K562 (cell line): Measurements from ENCODE around the gene PLXNA2. TPM values are rescaled to one million over a fixed set of nuclear protein-coding genes. Genes with fewer than 3 reads are reported as not detected.
A peak's percentile ranks its signal among the peaks of the same experiment; 100 is the strongest.

Experiments used
- DDX20 ChIP-seq: fragments of 450-650 bp; IDR thresholded peaks from 2 replicates; pipeline ENCODE4 v1.6.1; 2016; ENCODE audit warnings: missing genetic modification characterization, low read depth, mild to moderate bottlenecking, missing compliant biosample characterization, moderate library complexity
- ELF2 ChIP-seq: fragments of 250-450 bp; sonication (Bioruptor Pico); IDR thresholded peaks from 2 replicates; pipeline ENCODE4 v1.5.0; 2021; ENCODE audit warnings: mild to moderate bottlenecking
- EWSR1 ChIP-seq: fragments of 450-650 bp; IDR thresholded peaks from 2 replicates; pipeline ENCODE4 v1.6.1; 2018; ENCODE audit warnings: borderline replicate concordance, mild to moderate bottlenecking, low read depth, moderate library complexity; ENCODE audit not compliant: partially characterized antibody
- MEF2D ChIP-seq: conservative IDR thresholded peaks from 2 replicates; pipeline ENCODE4 v1.6.1; 2016; ENCODE audit warnings: low read depth, missing genetic modification characterization, missing compliant biosample characterization
- MTA3 ChIP-seq: fragments of 450-650 bp; formaldehyde crosslinking; IDR thresholded peaks from 2 replicates; pipeline ENCODE4 v1.6.1; 2017; ENCODE audit warnings: mild to moderate bottlenecking, borderline replicate concordance
- MYNN ChIP-seq, 2 experiments: sonication (generic); formaldehyde crosslinking in 1 of 2; IDR thresholded peaks; 2 replicates each; pipeline versions ENCODE4 v1.5.0 to v1.6.1; 2016 to 2020; ENCODE audit warnings: antibody characterized with exemption in 1 of 2, missing genetic modification reagents in 1 of 2
- NCOR1 ChIP-seq: fragments of 450-650 bp; IDR thresholded peaks from 2 replicates; pipeline ENCODE4 v1.6.1; 2016; ENCODE audit warnings: mild to moderate bottlenecking, moderate library complexity
- SMAD4 ChIP-seq: fragments of 250-450 bp; sonication (Bioruptor Pico); conservative IDR thresholded peaks from 2 replicates; pipeline ENCODE4 v1.8.0; 2021; ENCODE audit warnings: inconsistent platforms, mild to moderate bottlenecking, moderate library complexity
- SNIP1 ChIP-seq: fragments of 450-650 bp; IDR thresholded peaks from 2 replicates; pipeline ENCODE4 v1.7.1; 2017; ENCODE audit warnings: low read depth, mild to moderate bottlenecking
- TARDBP ChIP-seq: fragments of 450-650 bp; IDR thresholded peaks from 2 replicates; pipeline ENCODE4 v1.6.1; 2016
- TEAD1 ChIP-seq, 2 experiments: fragments of 450-650 bp in 1 of 2; sonication (generic) in 1 of 2; formaldehyde crosslinking; IDR thresholded peaks; 2 replicates each; pipeline versions ENCODE4 v1.4.0 to v1.8.0; 2020 to 2022; ENCODE audit warnings: mild to moderate bottlenecking in 2 of 2, missing genetic modification reagents in 1 of 2
- TEAD4 ChIP-seq, 2 experiments: sonication (generic) in 1 of 2; formaldehyde crosslinking in 1 of 2; IDR thresholded peaks; 2 replicates each; pipeline versions ENCODE4 v1.6.1 to v1.8.0; 2012 to 2022; ENCODE audit warnings: borderline replicate concordance in 1 of 2, inconsistent platforms in 1 of 2, low read length in 1 of 2, mild to moderate bottlenecking in 1 of 2, missing genetic modification reagents in 1 of 2
- ZNF551 ChIP-seq: fragments of 250-450 bp; sonication (Bioruptor Pico); IDR thresholded peaks from 2 replicates; pipeline ENCODE4 v1.5.0; 2021; ENCODE audit warnings: mild to moderate bottlenecking, moderate library complexity
- polyA plus RNA-seq, 8 experiments: library from polyadenylated mRNA; depleted of rRNA in 4 of 8; stranded (reverse) in 5 of 8; unstranded in 3 of 8; fragments of >200 nt; fragmentation: Nextera tagmentation in 2 of 8; fragmentation: Illumina TruSeq in 1 of 8; extraction: Ambion mirVana in 2 of 8; extraction: Trizol in 1 of 8; gene quantifications; 2 replicates each; pipeline versions ENCODE4 v1.2.1 to v1.2.3, GENCODE V29; 2011 to 2014; ENCODE audit warnings: inconsistent platforms in 1 of 8, missing spikeins in 1 of 8
- total RNA-seq, 7 experiments: library from RNA; depleted of rRNA in 6 of 7; stranded (reverse); fragments of >200 nt in 6 of 7; fragmentation: Illumina TruSeq in 2 of 7; extraction: Trizol in 2 of 7; gene quantifications; 2 replicates each; pipeline versions ENCODE4 v1.2.1 to v1.2.3, GENCODE V29; 2011 to 2021; ENCODE audit warnings: low replicate concordance in 1 of 7
- TF ChIP-seq, protein P1 (sequence below): fragments of 250-450 bp; sonication (Bioruptor Pico); IDR thresholded peaks from 2 replicates; pipeline ENCODE4 v1.8.0; 2022; ENCODE audit warnings: moderate library complexity, mild to moderate bottlenecking, inconsistent platforms
- TF ChIP-seq, protein P2 (sequence below): fragments of 450-650 bp; IDR thresholded peaks from 2 replicates; pipeline ENCODE4 v1.6.1; 2016
- TF ChIP-seq, protein P3 (sequence below): fragments of 450-650 bp; IDR thresholded peaks from 2 replicates; pipeline ENCODE4 v1.6.1; 2018; ENCODE audit warnings: mild to moderate bottlenecking, low read depth; ENCODE audit not compliant: partially characterized antibody
- TF ChIP-seq, protein P4 (sequence below): fragments of 450-650 bp; IDR thresholded peaks from one replicate; pipeline ENCODE4 v1.6.1; 2018; ENCODE audit warnings: mild to moderate bottlenecking, moderate library complexity; ENCODE audit not compliant: partially characterized antibody
- TF ChIP-seq, protein P5 (sequence below): sonication (generic); formaldehyde crosslinking; IDR thresholded peaks from 2 replicates; pipeline ENCODE4 v1.5.0; 2020; ENCODE audit warnings: missing genetic modification reagents
- TF ChIP-seq, protein P6 (sequence below), 2 experiments: fragments of 250-450 bp in 1 of 2; fragments of 450-650 bp in 1 of 2; sonication (Bioruptor Pico) in 1 of 2; IDR thresholded peaks; 2 replicates each; pipeline versions ENCODE4 v1.6.1 to v1.8.0; 2016 to 2021; ENCODE audit warnings: mild to moderate bottlenecking in 2 of 2, moderate library complexity in 2 of 2, missing compliant biosample characterization in 1 of 2, missing genetic modification characterization in 1 of 2

PLXNA2 gene
- total and polyA plus RNA-seq, 9 of the 15 experiments (the other 6 are each of a cell fraction or from before 2014, with no cell fraction given), result 0.01 to 1.3 (median 0.32) TPM

DNA sequence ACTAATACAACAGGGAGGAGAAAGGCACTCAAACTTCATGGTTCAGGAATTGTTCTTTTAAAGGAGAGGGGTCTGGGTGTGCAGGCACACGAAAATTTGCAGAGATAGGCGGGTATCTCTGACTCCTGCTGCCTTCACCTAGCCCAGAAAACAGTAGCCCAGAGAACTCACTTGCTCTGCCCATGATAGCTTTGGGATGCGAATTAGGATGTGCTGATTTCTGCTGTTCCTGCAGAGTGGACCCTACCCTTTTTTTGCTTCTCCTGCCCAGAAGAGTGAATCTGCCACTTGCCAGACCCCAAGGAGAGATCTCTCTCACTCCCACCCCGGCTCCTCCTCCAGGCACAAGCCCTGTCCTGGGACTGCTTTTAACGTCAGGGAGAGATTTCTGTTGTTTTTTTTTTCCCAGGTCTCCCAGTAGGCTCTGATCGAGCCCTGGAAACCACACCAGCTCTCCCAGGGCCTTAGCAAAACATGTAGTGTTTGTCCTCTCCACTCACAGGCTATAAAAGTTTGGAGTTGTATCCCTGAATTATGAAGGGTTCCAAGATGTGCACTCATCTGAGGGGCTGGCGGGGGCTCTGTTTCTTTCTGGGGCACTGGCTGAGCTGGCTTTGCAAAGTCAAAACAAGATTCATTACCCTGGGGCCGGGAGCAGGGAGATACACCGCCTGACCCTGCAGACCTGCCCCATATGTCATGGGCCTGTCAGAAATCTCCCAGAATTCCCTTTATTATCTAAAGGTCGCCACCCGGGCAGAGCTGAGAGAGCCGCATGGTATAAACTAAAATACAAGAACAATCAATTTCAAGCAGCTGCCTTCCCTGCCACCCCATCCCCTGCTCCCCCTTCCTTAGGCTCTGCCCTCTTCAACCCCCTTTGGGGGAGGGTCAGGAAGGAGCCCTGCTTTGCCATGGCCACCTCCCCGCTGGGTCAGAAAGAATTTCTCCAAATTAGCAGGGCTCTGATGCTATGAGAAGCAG lies 17.9 kb downstream of the PLXNA2 start (continued):
- TF ChIP-seq, protein P1, sequence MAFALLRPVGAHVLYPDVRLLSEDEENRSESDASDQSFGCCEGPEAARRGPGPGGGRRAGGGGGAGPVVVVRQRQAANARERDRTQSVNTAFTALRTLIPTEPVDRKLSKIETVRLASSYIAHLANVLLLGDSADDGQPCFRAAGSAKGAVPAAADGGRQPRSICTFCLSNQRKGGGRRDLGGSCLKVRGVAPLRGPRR (CRISPR knock-in tag), result 0 out of 2 replicates have a peak, but pooled peaks have one; percentile 8
- peak; percentile 20 for TF ChIP-seq TEAD4 (IDR thresholded peaks at IDR 0.05; ENCODE audit: low read length)
- TF ChIP-seq TEAD4 (CRISPR knock-in tag; IDR thresholded peaks at IDR 0.05; ENCODE audit: borderline replicate concordance), result no peak
- TF ChIP-seq MYNN (IDR thresholded peaks at IDR 0.05), result no peak
- no peak for TF ChIP-seq MYNN (CRISPR knock-in tag; IDR thresholded peaks at IDR 0.05)
- TF ChIP-seq, protein P2, sequence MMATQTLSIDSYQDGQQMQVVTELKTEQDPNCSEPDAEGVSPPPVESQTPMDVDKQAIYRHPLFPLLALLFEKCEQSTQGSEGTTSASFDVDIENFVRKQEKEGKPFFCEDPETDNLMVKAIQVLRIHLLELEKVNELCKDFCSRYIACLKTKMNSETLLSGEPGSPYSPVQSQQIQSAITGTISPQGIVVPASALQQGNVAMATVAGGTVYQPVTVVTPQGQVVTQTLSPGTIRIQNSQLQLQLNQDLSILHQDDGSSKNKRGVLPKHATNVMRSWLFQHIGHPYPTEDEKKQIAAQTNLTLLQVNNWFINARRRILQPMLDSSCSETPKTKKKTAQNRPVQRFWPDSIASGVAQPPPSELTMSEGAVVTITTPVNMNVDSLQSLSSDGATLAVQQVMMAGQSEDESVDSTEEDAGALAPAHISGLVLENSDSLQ, result peak; percentile 86
- TF ChIP-seq, protein P3, sequence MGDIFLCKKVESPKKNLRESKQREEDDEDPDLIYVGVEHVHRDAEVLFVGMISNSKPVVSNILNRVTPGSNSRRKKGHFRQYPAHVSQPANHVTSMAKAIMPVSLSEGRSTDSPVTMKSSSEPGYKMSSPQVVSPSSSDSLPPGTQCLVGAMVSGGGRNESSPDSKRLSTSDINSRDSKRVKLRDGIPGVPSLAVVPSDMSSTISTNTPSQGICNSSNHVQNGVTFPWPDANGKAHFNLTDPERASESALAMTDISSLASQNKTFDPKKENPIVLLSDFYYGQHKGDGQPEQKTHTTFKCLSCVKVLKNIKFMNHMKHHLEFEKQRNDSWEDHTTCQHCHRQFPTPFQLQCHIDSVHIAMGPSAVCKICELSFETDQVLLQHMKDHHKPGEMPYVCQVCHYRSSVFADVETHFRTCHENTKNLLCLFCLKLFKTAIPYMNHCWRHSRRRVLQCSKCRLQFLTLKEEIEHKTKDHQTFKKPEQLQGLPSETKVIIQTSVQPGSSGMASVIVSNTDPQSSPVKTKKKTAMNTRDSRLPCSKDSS, result no peak
- 0 out of 4 replicates have a peak, but pooled peaks of 1 of the 2 experiments have one; percentile 21 for TF ChIP-seq TEAD1 (CRISPR knock-in tag; IDR thresholded peaks at IDR 0.05)
- TF ChIP-seq, protein P4, sequence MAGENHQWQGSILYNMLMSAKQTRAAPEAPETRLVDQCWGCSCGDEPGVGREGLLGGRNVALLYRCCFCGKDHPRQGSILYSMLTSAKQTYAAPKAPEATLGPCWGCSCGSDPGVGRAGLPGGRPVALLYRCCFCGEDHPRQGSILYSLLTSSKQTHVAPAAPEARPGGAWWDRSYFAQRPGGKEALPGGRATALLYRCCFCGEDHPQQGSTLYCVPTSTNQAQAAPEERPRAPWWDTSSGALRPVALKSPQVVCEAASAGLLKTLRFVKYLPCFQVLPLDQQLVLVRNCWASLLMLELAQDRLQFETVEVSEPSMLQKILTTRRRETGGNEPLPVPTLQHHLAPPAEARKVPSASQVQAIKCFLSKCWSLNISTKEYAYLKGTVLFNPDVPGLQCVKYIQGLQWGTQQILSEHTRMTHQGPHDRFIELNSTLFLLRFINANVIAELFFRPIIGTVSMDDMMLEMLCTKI, result no peak
- TF ChIP-seq TARDBP, result no peak
- TF ChIP-seq EWSR1, result no peak
- TF ChIP-seq, protein P5, sequence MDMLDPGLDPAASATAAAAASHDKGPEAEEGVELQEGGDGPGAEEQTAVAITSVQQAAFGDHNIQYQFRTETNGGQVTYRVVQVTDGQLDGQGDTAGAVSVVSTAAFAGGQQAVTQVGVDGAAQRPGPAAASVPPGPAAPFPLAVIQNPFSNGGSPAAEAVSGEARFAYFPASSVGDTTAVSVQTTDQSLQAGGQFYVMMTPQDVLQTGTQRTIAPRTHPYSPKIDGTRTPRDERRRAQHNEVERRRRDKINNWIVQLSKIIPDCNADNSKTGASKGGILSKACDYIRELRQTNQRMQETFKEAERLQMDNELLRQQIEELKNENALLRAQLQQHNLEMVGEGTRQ (CRISPR knock-in tag), result no peak
- TF ChIP-seq ZNF551 (CRISPR knock-in tag), result no peak
- no peak for TF ChIP-seq MEF2D (tag)
- TF ChIP-seq MTA3, result 0 out of 2 replicates have a peak, but pooled peaks have one; percentile 34
- TF ChIP-seq, protein P6, sequence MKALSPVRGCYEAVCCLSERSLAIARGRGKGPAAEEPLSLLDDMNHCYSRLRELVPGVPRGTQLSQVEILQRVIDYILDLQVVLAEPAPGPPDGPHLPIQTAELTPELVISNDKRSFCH (CRISPR knock-in tag; IDR thresholded peaks at IDR 0.05), result no peak
- TF ChIP-seq, protein P6 (tag; IDR thresholded peaks at IDR 0.05), result no peak; the same call in 1 of the 2 replicates
- 0 out of 2 replicates have a peak, but pooled peaks have one; percentile 72 for TF ChIP-seq SMAD4 (CRISPR knock-in tag)
- peak; percentile 10; the same call in 1 of the 2 replicates for TF ChIP-seq NCOR1
- TF ChIP-seq ELF2 (CRISPR knock-in tag), result no peak
- TF ChIP-seq SNIP1, result no peak
- no peak for TF ChIP-seq DDX20 (tag)
